ENCODE data around the gene PPEF1.

Gene PPEF1

GRCh38 chrX:18855919-18856644 lies 148.6 kb downstream of the PPEF1 start:
- no peak overlapping the region for H3K27ac ChIP-seq
- TF ChIP-seq CTCF (conservative IDR thresholded peaks at IDR 0.05) (no peak), ZFX (IDR thresholded peaks at IDR 0.05) (no peak)

DNA sequence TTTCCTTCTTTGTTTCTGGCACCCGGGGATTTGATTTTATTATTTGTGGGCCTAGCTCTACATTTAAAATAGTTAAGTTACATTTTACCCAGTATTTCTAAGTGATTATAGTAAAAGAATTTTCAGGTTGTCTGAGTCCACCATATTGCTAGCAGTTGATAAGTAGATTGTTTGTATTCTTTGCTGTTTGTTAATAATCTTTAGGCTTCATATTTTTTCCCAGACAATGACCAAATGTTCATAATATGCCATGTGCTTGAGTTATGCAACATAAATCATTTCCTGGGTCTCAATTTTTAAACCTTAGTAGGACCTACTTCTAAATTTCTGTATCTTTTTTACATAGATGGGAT lies 149.2 kb downstream of the PPEF1 start:
- H3K27ac ChIP-seq, result no peak overlapping the region
- TF ChIP-seq CTCF (conservative IDR thresholded peaks at IDR 0.05) (no peak), ZFX (IDR thresholded peaks at IDR 0.05) (no peak)

GRCh38 chrX:18861511-18861910 lies 154.1 kb downstream of the PPEF1 start:
- TF ChIP-seq ZFX (IDR thresholded peaks at IDR 0.05), result no peak
- TF ChIP-seq CTCF (conservative IDR thresholded peaks at IDR 0.05), result no peak
- no peak overlapping the region for H3K27ac ChIP-seq

DNA sequence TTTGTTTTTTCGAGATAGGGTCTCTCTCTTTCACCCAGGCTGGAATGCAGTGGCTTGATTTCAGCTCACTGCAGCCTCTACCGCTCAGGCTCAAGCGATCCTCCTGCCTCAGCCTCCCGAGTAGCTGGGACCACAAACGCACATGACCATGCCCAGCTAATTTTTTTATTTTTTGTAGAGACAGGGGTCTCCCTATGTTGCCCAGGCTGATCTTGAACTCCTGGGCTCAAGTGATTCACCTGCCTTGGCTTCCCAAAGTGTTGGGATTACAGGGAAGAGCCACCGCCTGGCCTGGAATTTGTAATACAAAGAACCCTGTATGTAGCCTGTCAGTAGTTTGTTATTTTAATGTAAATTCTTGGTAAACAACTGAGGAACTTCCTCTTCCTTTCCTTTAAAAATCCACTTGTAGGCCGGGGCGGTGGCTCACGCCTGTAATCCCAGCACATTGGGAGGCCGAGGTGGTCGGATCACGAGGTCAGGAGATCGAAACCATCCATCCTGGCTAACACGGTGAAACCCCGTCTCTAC lies 157.0 kb downstream of the PPEF1 start:
- H3K27ac ChIP-seq, result no peak overlapping the region
- TF ChIP-seq ZFX (IDR thresholded peaks at IDR 0.05), result no peak
- TF ChIP-seq CTCF (conservative IDR thresholded peaks at IDR 0.05), result no peak

- no peak overlapping the region for H3K27ac ChIP-seq
- TF ChIP-seq CTCF (conservative IDR thresholded peaks at IDR 0.05), result no peak
- no peak for TF ChIP-seq ZFX (IDR thresholded peaks at IDR 0.05)
These were observed 163.9 kb downstream of the PPEF1 start for GRCh38 chrX:18871161-18871890.

DNA sequence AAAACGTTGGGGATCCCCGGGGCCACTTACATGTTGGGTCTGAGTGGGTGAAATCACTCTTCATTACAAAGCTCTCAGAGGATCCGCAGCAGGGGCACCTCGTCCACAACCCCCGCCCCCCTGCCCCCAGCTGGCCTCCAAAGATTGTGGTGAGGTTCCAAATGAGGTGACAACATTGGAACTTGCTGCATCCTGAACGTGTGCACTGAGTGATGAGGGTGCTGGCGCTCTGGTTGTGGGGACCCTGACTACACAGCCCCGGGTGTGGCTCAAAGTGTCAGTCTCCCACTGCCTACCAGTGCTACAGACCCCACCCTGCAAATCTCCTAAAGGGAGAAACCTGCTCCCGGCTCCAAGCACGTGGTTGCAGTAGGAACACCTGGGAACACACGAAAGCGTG lies 164.5 kb downstream of the PPEF1 start:
- H3K27ac ChIP-seq, result no peak overlapping the region

More for the DNA sequence above, 164.5 kb downstream of the PPEF1 start:
- TF ChIP-seq CTCF (conservative IDR thresholded peaks at IDR 0.05), result no peak
- no peak for TF ChIP-seq ZFX (IDR thresholded peaks at IDR 0.05)

Data from C4-2B (cell line).